Stimulated activated CD4-positive, alpha-beta T cell treated with anti-CD3 and anti-CD28 coated beads, Interleukin-1b, Interleukin-23, amount 100 ng/mL, for 48 hours (primary cell): Measurements from ENCODE around the gene SLC39A10.

Experiments
- DNase-seq: peaks from one replicate; pipeline ENCODE4 v3.0.0-alpha.2; 2020

Gene SLC39A10

GRCh38 chr2:195733831-195734230, 76.8 kb downstream of the SLC39A10 start:
- no peak for DNase-seq

- DNase-seq = no peak
Observed at GRCh38 chr2:195734395-195734794, 77.4 kb downstream of the SLC39A10 start.

- no peak for DNase-seq
Observed at GRCh38 chr2:195734931-195735330, 77.9 kb downstream of the SLC39A10 start.

- no peak for DNase-seq
Observed at GRCh38 chr2:195735347-195735746, 78.3 kb downstream of the SLC39A10 start.

GRCh38 chr2:195737511-195738325, 80.7 kb downstream of the SLC39A10 start:
- no peak for DNase-seq

GRCh38 chr2:195741191-195741590, 84.2 kb downstream of the SLC39A10 start:
- no peak for DNase-seq

- DNase-seq = no peak
Observed at GRCh38 chr2:195756218-195756942, 99.4 kb downstream of the SLC39A10 start.

GRCh38 chr2:195758846-195759245, 101.8 kb downstream of the SLC39A10 start:
- DNase-seq = no peak

GRCh38 chr2:195759877-195760276, 102.9 kb downstream of the SLC39A10 start:
- DNase-seq = no peak

- DNase-seq = no peak
Observed at GRCh38 chr2:195763866-195764265, 106.8 kb downstream of the SLC39A10 start.

GRCh38 chr2:195766691-195767090, 109.7 kb downstream of the SLC39A10 start:
- no peak for DNase-seq

- DNase-seq = no peak
Observed at GRCh38 chr2:195768431-195768830, 111.4 kb downstream of the SLC39A10 start.

- no peak for DNase-seq
Observed at GRCh38 chr2:195769975-195770374, 112.9 kb downstream of the SLC39A10 start.

- DNase-seq = no peak
Observed at GRCh38 chr2:195779491-195779890, 122.5 kb downstream of the SLC39A10 start.

- no peak for DNase-seq
Observed at GRCh38 chr2:195782156-195782555, 125.1 kb downstream of the SLC39A10 start.
